ENCODE results near the gene SECISBP2.

Gene SECISBP2

DNA sequence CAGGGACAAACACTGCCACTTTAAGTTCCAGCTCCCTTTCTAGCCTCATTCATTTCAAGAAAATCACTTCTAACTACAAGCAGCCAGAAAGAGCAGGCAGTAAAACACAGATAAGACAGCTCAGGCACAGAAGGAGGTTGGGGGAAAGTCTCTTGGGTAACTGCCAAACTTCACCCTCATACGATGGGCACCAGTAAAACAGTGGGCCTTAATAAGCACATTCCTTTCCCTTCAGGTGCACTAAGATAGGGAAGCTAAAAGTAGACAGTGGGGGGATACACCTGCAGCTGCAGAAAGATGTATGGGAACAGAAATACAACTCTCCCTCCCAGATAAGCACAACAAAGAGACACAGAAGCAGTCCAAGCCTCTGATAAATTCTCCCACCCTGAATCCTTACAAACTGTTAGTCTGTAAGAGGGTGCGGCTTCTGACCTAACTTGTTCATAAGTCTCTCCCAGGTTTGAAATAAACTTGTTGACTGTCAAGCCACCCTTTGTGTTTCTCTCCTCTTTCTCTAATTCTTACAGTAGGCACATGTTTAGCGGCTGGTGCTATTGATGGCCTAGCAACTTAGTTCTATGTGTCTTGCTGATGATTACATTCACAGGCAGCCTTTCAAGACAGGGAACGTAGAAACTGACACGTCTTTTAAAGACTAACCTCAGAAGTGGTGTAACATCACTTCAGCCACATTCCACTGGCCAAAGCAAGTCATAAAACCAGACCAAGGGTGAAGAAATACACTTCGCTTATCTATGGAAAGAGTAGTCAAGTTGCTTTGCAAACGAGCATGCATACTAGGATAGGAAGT is 14.1 kb upstream of the SECISBP2 start:
- Histone ChIP-seq H4K91ac (ENCODE audit: low read length) (no peak overlapping the region), H2BK15ac (ENCODE audit: low read depth, poor library complexity, severe bottlenecking) (no peak overlapping the region), H2AFZ (ENCODE audit: low read depth, low read length) (peak overlapping the region; percentile 27), H3K9ac (ENCODE audit: low read length) (no peak overlapping the region), H3K4me2 (ENCODE audit: low read length, poor library complexity, severe bottlenecking) (no peak overlapping the region), H3K9me3 (ENCODE audit: control insufficient read depth, low read length) (no peaks in the 10 kb centered on the region), H3K36me3 (ENCODE audit: control insufficient read depth in 1 of 2, insufficient read depth in 2 of 2, low read depth in 1 of 2, low read length in 2 of 2) (peaks cover 0 to 16% of the 10 kb centered on the region in 2 experiments), H3K27me3 (ENCODE audit: control insufficient read depth in 1 of 2, insufficient read depth in 1 of 2, low read length in 2 of 2) (no peaks in the 10 kb centered on the region), H3K79me1 (replicated peaks; ENCODE audit: low read length, poor library complexity, severe bottlenecking) (no peaks in the 10 kb centered on the region), H3K4me3 (ENCODE audit: insufficient read depth in 1 of 2, low read depth in 1 of 2, low read length in 2 of 2) (no peak overlapping the region), H2AK5ac (ENCODE audit: low read length, severe bottlenecking) (no peak overlapping the region), H4K8ac (ENCODE audit: low read length) (no peak overlapping the region), H3K18ac (ENCODE audit: low read depth in 1 of 2, low read length in 2 of 2) (no peak overlapping the region), H3K14ac (ENCODE audit: low read length in 2 of 2) (no peak overlapping the region), H3K23ac (ENCODE audit: low read length in 2 of 2) (no peak overlapping the region), H3K4ac (ENCODE audit: low read depth in 1 of 2, low read length in 2 of 2) (no peak overlapping the region), H2BK5ac (ENCODE audit: low read depth, low read length, poor library complexity, severe bottlenecking) (no peak overlapping the region), H3K4me1 (ENCODE audit: control insufficient read depth, insufficient read depth, low read depth, low read length) (no peaks in the 10 kb centered on the region), H2BK12ac (ENCODE audit: low read length in 2 of 2) (no peak overlapping the region), H3K27ac (ENCODE audit: low read length, poor library complexity, severe bottlenecking) (no peak overlapping the region), H2BK120ac (ENCODE audit: low read depth, low read length) (no peak overlapping the region)
- DNase-seq, result peak; percentile 73
- WGBS, result 73% methylated on average over 6 of the region's 7 CpGs

DNA sequence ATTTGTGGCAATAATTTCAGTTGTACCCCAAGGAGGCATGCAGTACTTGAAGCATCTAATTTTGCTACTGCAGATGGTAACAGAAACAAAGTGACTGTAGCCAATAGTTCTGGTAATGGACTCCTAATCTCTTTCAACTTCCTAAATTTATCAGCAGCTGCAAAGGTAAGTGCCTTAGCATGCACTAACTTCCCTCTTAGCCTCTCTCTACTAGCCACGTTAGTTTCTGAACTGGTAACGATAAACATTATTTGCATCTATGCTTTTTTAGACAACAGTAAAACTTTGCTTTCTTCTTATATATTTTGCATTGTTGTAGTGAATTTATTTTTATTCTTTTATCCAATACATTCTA is 13.5 kb upstream of the SECISBP2 start:
- H3K4me3 ChIP-seq (ENCODE audit: insufficient read depth in 1 of 2, low read depth in 1 of 2, low read length in 2 of 2), result no peak overlapping the region
- H3K4me2 ChIP-seq (ENCODE audit: low read length, poor library complexity, severe bottlenecking), result no peak overlapping the region
- peaks cover 2% of the 10 kb centered on the region for H3K4me1 ChIP-seq (ENCODE audit: control insufficient read depth, insufficient read depth, low read depth, low read length)
- H2BK15ac ChIP-seq (ENCODE audit: low read depth, poor library complexity, severe bottlenecking), result no peak overlapping the region
- no peaks in the 10 kb centered on the region for H3K9me3 ChIP-seq (ENCODE audit: control insufficient read depth, low read length)
- H3K79me1 ChIP-seq (replicated peaks; ENCODE audit: low read length, poor library complexity, severe bottlenecking), result peaks cover 5% of the 10 kb centered on the region
- no peak overlapping the region for H2BK5ac ChIP-seq (ENCODE audit: low read depth, low read length, poor library complexity, severe bottlenecking)
- H3K36me3 ChIP-seq (ENCODE audit: control insufficient read depth in 1 of 2, insufficient read depth in 2 of 2, low read depth in 1 of 2, low read length in 2 of 2), result peaks cover 0 to 16% of the 10 kb centered on the region in 2 experiments
- no peak overlapping the region for H2BK12ac ChIP-seq (ENCODE audit: low read length in 2 of 2)
- H3K27me3 ChIP-seq (ENCODE audit: control insufficient read depth in 1 of 2, insufficient read depth in 1 of 2, low read length in 2 of 2), result no peaks in the 10 kb centered on the region
- H3K23ac ChIP-seq (ENCODE audit: low read length in 2 of 2), result no peak overlapping the region
- no peak overlapping the region for H2AFZ ChIP-seq (ENCODE audit: low read depth, low read length)
- H2AK5ac ChIP-seq (ENCODE audit: low read length, severe bottlenecking), result no peak overlapping the region
- H3K27ac ChIP-seq (ENCODE audit: low read length, poor library complexity, severe bottlenecking), result no peak overlapping the region
- H3K9ac ChIP-seq (ENCODE audit: low read length), result no peak overlapping the region
- no peak overlapping the region for H2BK120ac ChIP-seq (ENCODE audit: low read depth, low read length)
- no peak overlapping the region for H3K18ac ChIP-seq (ENCODE audit: low read depth in 1 of 2, low read length in 2 of 2)
- H4K91ac ChIP-seq (ENCODE audit: low read length), result no peak overlapping the region
- 100% methylated on average over 1 of the region's 2 CpGs for WGBS
- H3K14ac ChIP-seq (ENCODE audit: low read length in 2 of 2), result no peak overlapping the region
- H3K4ac ChIP-seq (ENCODE audit: low read depth in 1 of 2, low read length in 2 of 2), result no peak overlapping the region
- no peak for DNase-seq
- no peak overlapping the region for H4K8ac ChIP-seq (ENCODE audit: low read length)

DNA sequence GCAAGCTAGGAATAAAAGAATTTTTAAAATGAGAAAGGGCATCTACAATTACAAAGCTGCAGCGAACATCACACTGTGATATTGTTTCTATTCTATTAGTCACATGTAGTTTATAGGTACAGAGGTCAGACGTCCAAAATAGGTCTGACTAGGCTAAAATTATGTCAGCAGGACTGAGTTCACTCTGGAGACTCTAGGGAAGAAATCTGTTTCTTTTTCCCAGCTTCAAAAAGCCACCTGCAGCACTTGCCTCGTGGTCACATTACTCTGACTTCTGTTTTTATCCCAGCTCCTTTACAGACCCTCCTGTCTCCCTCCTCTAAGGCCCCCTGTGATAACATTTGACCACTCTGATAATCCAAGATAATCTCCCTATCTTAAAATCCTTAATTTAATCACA is 12.4 kb upstream of the SECISBP2 start:
- Histone ChIP-seq H3K9ac (ENCODE audit: low read length) (no peak overlapping the region), H3K27me3 (ENCODE audit: control insufficient read depth in 1 of 2, insufficient read depth in 1 of 2, low read length in 2 of 2) (no peaks in the 10 kb centered on the region), H3K27ac (ENCODE audit: low read length, poor library complexity, severe bottlenecking) (no peak overlapping the region), H3K14ac (ENCODE audit: low read length in 2 of 2) (no peak overlapping the region), H4K91ac (ENCODE audit: low read length) (no peak overlapping the region), H3K4me2 (ENCODE audit: low read length, poor library complexity, severe bottlenecking) (no peak overlapping the region), H2BK120ac (ENCODE audit: low read depth, low read length) (no peak overlapping the region), H3K36me3 (ENCODE audit: control insufficient read depth in 1 of 2, insufficient read depth in 2 of 2, low read depth in 1 of 2, low read length in 2 of 2) (peaks cover 0 to 16% of the 10 kb centered on the region in 2 experiments), H2AK5ac (ENCODE audit: low read length, severe bottlenecking) (no peak overlapping the region), H2BK15ac (ENCODE audit: low read depth, poor library complexity, severe bottlenecking) (no peak overlapping the region), H3K23ac (ENCODE audit: low read length in 2 of 2) (no peak overlapping the region), H2AFZ (ENCODE audit: low read depth, low read length) (no peak overlapping the region), H3K4me1 (ENCODE audit: control insufficient read depth, insufficient read depth, low read depth, low read length) (peaks cover 2% of the 10 kb centered on the region), H3K79me1 (replicated peaks; ENCODE audit: low read length, poor library complexity, severe bottlenecking) (peaks cover 8% of the 10 kb centered on the region), H3K4me3 (ENCODE audit: insufficient read depth in 1 of 2, low read depth in 1 of 2, low read length in 2 of 2) (no peak overlapping the region), H3K9me3 (ENCODE audit: control insufficient read depth, low read length) (no peaks in the 10 kb centered on the region), H2BK5ac (ENCODE audit: low read depth, low read length, poor library complexity, severe bottlenecking) (no peak overlapping the region), H4K8ac (ENCODE audit: low read length) (no peak overlapping the region), H3K18ac (ENCODE audit: low read depth in 1 of 2, low read length in 2 of 2) (no peak overlapping the region), H2BK12ac (ENCODE audit: low read length in 2 of 2) (no peak overlapping the region), H3K4ac (ENCODE audit: low read depth in 1 of 2, low read length in 2 of 2) (no peak overlapping the region)
- DNase-seq, result no peak
- 77% methylated on average over 2 of the region's 3 CpGs for WGBS

DNA sequence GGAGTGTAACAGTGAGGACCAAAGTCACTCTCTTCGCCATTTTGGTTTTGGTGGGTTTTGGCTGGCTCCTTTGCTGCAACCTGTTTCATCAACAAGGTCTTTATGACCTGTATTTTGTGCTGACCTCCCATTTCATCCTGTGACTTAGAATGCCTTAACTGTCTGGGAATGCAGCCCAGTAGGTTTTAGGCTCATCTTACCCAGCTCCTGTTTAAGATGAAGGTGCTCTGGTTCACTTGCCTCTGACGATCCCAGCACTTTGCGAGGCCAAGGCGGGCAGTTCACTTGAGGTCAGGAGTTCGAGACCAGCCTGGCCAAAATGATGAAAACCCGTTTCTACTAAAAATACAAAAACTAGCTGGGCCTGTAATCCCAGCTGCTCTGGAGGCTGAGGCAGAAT is 9.1 kb upstream of the SECISBP2 start:
- Histone ChIP-seq H3K4ac (ENCODE audit: low read depth in 1 of 2, low read length in 2 of 2) (no peak overlapping the region), H3K4me1 (ENCODE audit: control insufficient read depth, insufficient read depth, low read depth, low read length) (peaks cover 2% of the 10 kb centered on the region), H3K23ac (ENCODE audit: low read length in 2 of 2) (no peak overlapping the region), H3K4me2 (ENCODE audit: low read length, poor library complexity, severe bottlenecking) (no peak overlapping the region), H3K14ac (ENCODE audit: low read length in 2 of 2) (no peak overlapping the region), H3K27ac (ENCODE audit: low read length, poor library complexity, severe bottlenecking) (no peak overlapping the region), H2BK120ac (ENCODE audit: low read depth, low read length) (no peak overlapping the region), H3K4me3 (ENCODE audit: insufficient read depth in 1 of 2, low read depth in 1 of 2, low read length in 2 of 2) (peak overlapping the region in 1 of 2 experiments; percentile 89), H4K91ac (ENCODE audit: low read length) (no peak overlapping the region), H3K79me1 (replicated peaks; ENCODE audit: low read length, poor library complexity, severe bottlenecking) (peaks cover 8% of the 10 kb centered on the region), H2BK12ac (ENCODE audit: low read length in 2 of 2) (no peak overlapping the region), H2AFZ (ENCODE audit: low read depth, low read length) (no peak overlapping the region), H3K9ac (ENCODE audit: low read length) (no peak overlapping the region), H3K36me3 (ENCODE audit: control insufficient read depth in 1 of 2, insufficient read depth in 2 of 2, low read depth in 1 of 2, low read length in 2 of 2) (peaks cover 0 to 16% of the 10 kb centered on the region in 2 experiments), H2BK5ac (ENCODE audit: low read depth, low read length, poor library complexity, severe bottlenecking) (no peak overlapping the region), H2AK5ac (ENCODE audit: low read length, severe bottlenecking) (no peak overlapping the region), H4K8ac (ENCODE audit: low read length) (no peak overlapping the region), H2BK15ac (ENCODE audit: low read depth, poor library complexity, severe bottlenecking) (no peak overlapping the region), H3K18ac (ENCODE audit: low read depth in 1 of 2, low read length in 2 of 2) (no peak overlapping the region), H3K27me3 (ENCODE audit: control insufficient read depth in 1 of 2, insufficient read depth in 1 of 2, low read length in 2 of 2) (no peaks in the 10 kb centered on the region), H3K9me3 (ENCODE audit: control insufficient read depth, low read length) (no peaks in the 10 kb centered on the region)
- 97% methylated on average over 3 of the region's 6 CpGs for WGBS
- no peak for DNase-seq
